Stimulated activated CD8-positive, alpha-beta memory T cell treated with anti-CD3 and anti-CD28 coated beads, Interleukin-4, amount 100 ng/mL, for 1 hour (primary cell): ENCODE results near the gene RFX1.

Source experiments
- DNase-seq, 2 donors: peaks; one replicate each; pipeline ENCODE4 v3.0.0-alpha.2; 2020; ENCODE audit warnings: low read depth in 2 of 2, low spot score in 1 of 2

Gene RFX1

GRCh38 chr19:13996928-13997630 is 9.0 kb downstream of the RFX1 start:
- DNase-seq, result no peak

DNA sequence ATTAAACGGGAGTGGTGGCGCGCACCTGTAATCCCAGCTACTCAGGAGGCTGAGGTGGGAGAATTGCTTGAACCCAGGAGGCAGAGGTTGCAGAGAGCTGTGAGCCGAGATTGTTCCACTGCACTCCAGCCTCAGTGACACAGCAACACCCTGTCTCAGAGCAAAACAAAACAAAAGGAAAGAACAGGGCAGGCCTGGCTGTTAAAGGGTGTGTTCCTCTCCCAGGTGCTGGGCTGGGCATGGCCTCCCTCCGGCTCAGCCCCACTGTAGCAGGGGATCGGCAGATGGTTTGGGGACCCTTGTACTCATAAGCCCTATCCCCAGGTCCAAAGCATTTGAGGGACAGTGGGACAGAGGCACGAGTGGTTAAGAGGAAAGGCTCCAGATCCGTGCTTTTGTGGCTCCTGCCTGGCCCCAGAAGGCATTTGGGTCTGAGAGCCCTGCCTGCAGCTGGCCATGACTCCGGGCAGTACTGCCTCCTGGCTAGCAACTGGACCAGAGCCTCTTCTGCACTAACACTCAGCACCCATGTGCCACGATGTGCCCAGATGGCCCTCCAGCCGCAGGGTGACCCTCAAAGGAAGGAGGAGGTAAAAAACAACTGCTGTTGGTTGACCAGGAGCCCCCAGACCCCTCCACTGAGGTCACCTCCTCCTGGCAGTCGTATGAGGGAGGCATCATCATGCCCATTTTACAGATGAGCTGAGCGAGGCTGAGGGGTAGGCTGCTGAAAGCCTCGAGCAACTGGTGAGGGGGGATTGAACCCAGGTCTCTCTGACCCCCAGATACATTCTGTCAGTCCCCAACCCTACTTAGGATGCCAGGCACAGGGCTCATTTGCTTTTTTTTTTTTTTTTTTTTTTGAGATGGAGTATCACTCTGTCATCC is 10.0 kb downstream of the RFX1 start:
- no peak for DNase-seq

DNA sequence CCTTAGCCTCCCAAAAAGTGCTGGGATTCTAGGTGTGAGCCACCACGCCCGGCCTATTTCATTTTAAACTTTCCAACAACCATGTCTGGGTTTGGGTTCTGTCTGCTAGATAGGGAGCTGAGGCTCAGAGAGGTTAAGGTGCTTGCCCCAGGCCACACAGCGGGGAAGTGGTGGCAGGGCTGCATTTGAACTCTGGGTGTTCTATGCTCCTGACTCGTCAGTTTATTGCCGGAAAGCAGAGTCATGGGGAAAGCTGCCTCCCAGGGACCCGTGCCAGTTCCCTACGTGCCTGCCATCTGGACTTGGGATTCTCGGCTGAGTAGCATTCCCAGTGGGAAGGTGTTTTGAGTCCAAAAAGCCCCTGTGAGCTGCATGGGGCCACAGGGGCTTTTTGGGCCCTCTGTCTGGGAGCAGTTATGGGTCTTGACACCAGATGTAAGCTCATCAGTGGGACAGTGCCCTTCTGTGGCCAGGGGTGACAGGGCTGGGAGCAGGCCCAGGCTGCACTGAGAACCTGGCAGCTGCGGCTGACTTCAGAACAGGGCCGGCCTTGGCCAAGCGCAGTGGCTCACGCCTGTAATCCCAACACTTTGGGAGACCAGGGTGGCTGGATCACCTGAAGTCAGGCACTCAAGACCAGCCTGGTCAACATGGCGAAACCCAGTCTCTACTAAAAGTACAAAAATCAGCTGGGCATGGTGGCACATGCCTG is 10.9 kb downstream of the RFX1 start:
- DNase-seq, result no peak

- no peak for DNase-seq
These were observed 12.4 kb downstream of the RFX1 start for GRCh38 chr19:13993590-13994300.

DNA sequence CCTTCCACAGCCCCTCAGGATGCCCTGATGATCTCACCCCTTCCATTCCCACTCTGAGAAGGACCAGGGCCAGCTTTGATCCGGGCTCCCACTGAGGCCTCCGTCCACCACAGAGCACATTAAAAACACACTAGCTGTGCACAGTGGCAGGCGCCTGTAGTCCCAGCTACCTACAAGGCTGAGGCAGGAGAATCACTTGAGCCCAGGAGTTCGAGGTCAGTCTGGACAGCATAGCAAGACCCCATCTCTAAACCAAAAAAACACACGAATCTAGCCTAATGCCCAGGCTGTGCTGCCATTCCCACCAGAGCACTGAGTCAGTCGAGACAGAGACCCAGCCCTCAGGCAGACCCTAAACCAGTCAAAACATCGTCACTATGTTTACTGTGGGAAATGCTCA is 14.1 kb downstream of the RFX1 start:
- no peak for DNase-seq

- no peak for DNase-seq
These were observed 16.0 kb downstream of the RFX1 start for GRCh38 chr19:13990085-13990484.

- no peak for DNase-seq
These were observed 16.6 kb downstream of the RFX1 start for GRCh38 chr19:13989487-13989886.

- no peak for DNase-seq
These were observed 18.8 kb downstream of the RFX1 start for GRCh38 chr19:13987101-13987890.

DNA sequence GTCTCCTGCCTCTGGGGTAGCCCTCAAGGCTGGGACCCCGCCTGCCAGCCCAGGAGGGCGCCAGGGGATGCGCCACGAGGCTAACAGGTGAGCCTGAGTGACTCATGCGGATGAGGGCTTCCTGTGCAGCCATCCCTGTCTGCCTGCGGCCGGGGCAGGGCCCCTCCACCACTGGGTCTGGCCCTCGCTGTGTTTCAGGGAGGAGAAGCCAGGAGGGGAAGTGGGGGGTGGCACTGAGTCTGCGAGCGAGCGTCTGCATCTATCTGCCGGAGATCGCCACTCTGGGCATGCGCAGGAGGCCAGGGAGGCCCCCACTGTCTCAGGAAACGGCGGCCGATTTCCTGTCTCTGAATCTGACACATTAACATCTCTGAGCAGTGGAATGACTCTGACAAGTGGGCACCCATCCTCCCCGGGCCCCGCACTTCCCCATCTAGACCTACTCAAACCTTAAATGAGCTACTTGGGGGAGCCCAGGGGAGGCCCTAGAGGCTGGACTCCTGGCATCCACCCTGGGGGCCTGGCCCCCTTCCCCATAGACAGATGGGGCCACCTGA is 19.7 kb downstream of the RFX1 start:
- DNase-seq, result peak; percentile 93 to 99

DNA sequence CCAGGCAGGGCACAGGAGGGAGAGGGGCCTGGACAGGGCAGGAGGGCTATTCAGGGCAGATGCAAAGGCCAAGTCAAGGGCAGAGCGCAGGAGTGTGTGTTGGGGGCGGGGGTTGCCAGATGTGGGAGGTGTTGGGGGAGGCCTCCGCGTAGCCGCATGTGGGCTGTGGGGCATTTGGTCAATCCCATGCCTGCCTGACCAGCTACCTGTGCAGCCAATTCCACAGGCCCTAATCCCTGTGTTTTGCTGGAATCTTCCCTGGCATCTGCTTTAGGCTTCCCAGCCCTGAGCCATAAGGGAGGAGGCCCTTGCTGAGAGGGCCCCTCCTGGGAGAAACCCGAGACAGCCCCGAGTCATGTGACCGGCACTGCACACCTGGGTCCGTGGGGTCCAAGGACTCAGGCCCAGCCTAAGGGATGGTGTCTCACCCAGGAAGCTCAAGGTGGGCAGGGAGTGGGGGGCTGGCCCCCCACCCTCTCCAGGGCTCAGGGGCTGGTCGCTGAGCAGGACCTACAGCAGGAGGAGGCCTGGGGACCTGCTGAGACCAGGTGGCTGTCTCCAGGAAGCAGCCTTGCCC is 20.3 kb downstream of the RFX1 start:
- DNase-seq, result no peak

- DNase-seq, result no peak
These were observed 21.0 kb downstream of the RFX1 start for GRCh38 chr19:13984875-13985741.

GRCh38 chr19:13984186-13984585 is 21.9 kb downstream of the RFX1 start:
- no peak for DNase-seq

DNA sequence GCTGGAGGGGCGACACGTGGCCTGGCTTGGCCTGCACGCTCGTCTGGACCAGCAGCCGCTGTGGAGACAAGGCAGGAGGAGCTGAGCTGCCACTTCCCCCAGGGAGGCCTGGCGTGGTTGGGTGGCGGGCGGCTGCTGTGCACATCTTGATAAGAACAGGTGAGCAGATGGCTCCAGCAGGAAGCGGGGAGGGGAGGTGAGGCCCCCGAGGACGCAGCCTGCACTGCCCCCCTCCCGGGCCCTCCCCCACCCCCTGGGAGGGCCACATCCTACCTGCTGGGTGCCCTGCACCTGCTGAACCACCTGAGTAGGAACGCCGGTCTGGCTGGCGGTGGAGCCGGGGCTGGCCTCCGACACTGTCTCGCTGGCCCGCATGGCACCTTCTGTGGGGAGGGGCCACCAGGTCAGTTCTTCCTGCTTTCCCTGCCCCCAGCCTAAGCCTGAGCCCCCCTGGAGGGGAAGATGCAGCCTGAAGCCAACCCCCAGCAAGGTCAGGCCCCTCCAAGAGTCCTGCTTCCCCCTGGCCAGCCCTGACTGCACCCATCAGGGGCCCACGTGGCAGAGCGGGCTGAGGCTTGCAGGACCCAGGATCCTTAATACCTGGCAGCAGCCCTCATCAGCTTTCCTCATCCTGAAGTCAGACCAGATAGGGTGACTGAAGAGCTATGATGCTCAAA is 22.8 kb downstream of the RFX1 start:
- DNase-seq, result no peak

GRCh38 chr19:13982773-13983172 is 23.3 kb downstream of the RFX1 start:
- DNase-seq, result no peak

DNA sequence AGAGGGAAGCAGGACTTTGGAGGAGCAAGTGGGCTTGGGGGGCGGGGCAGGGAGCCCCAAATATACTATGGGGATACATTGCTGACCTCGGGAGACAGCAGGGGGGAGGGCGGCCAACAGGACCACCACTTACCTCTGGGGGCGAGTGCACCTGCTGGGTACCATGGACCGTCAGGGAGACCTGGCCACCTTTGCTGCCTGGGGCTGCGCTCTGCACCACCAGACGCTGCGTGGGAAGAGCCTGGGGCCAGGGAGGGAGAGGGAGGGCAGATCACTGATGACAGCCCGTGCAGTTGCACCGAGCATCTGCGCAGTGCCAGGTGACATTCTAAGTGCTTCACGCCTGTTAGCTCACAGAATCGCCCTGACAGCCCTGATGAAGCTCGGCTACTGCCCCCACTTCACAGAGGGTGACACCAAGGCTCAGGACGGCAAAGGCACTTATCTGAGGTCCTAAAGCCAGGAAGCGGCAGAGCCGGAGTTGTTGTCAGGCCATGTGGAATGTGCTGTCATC is 24.1 kb downstream of the RFX1 start:
- no peak for DNase-seq

DNA sequence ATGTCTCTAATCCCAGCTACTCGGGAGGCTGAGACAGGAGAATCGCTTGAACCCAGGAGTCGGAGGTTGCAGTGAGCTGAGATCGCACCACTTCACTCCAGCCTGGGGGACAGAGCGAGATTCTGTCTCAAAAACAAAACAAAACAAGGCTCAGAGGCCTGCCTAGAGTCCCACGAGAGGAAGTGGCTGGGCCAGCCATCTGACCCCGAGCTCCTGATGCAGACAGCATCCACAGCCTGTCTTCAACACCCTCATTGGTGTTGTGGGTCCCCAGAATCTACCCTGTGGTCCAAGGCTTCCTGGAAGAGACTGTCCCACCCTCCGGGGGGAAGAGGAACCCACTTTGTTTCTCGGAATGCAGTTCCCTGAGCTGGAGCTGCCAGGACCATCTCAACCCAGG is 24.7 kb downstream of the RFX1 start:
- no peak for DNase-seq

DNA sequence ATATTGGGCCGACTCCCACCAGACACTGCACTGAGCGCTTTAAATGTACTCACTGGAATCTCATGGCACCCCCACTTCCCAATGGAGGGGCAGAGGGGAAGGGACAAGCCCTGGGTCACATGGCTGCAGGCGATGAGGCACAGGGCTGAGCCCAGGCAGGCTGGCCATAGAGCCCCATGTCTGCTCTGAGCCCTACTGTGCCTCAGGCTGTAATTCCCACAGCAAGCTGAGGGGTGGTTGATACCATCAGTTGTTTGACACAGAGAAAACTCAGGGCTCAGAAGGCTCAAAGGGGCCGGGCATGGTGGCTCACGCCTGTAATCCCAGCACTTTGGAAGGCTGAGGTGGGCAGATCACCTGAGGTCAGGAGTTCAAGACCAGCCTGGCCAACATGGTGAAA is 25.1 kb downstream of the RFX1 start:
- no peak for DNase-seq

DNA sequence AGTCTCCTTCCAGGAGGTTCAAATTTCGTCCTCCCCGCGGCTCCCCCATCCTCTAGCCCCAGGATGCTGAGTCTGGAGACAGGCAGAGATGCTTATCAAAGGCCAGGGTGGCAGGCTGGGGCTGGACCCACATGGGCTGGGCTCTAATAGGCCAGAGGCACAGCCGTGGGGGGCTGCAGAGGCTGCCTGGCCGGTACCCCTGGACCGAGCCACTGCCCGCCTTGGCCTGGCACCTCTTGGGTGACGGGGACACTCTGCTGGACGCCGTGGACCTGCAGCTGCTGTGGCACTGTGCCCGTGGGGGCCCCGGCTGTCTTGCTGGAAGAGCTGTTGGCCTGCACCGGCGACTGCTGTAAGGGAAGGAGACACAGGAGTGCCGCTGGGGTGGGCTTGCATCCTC is 25.8 kb downstream of the RFX1 start:
- DNase-seq, result no peak
